ENCODE results near the gene RERE.
A peak's percentile ranks its signal among the peaks of the same experiment; 100 is the strongest.

The RERE gene

DNA sequence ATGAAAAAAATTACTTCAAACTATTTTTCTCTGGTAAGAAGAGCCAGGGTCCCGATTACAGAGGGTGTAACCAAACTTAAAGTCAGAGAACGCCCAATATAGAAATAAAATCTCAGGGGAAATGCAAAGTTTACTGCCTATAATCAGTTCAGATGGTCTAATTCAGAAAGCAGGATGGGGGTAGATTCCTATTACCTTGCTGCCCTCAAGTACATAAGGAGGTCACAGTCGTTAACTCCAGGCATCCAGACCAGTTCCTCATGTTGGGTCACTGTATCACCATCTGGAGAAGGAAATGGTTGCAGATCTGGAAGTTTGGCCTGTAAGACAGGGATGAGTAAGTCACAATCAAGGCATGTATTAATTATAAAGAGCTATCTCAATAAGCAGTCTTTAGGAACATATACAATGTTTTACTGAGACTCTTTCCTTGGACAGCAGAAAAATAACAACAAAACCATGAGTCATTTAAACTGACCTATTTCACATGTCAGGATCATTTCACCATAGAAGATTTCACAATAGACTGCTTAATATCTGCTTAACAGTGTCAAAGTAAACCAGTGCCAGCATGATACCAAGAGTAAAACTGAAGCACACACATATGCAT, 320.1 kb downstream of the RERE start:
- peak; percentile 77 to 80 for DNase-seq

DNA sequence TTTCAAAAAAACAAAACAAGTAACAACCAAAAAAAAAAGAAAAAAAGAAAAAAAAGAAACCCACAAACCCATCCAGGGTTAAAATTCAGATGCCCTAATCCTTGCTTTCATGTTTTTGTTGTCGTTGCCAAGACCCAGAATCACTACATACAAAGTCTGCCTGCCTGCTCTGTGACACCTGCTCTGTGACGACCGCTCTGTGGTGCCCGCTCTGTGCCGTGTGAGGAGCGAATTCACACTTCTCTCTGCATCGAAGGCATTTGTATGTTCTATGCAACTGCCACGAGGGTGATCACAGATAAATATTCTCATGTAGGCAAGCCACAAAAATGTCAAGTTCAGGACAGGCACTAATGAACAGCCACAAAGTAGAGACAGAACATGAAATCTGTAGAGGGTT, 321.0 kb downstream of the RERE start:
- DNase-seq: no peak

DNA sequence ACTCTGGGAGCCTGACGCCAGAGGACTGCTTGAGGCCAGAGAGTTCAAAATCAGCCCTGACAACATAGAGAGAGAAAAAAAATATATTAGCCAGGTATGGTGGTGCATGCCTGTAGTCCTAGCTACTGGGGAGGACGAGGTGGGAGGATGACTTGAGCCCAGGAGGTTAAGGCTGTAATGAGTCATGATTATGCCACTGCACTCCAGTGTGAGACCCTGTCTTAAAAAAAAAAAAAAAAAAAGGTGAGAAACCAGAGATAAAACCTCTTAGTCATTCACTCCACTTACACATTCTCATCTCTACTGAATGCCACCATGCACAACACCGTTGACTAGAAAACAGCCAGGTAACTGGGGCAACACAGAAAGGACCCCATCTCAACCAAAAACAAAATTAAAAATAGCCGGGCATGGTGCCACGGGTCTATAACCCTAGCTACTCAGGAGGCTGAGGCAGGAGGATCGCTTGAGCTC, 321.5 kb downstream of the RERE start:
- no peak for DNase-seq

DNA sequence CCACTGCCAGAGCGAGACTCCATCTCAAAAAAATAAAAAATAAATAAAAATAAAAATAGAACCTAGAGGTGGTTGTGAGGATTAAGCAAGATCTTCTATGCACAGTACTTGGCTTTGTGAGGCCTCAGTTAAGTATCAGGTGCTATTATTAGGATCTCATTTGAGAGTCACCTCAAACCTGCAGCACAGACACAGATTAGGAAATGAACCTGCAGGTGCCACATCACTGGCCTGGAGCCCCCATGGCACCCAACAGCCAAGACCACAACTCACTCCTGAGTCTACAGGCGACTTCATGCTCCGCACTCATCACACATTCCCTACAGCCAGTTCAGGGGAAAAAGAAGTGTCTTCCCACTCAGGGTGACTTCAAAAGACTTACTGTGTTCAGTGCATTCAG, 322.8 kb downstream of the RERE start:
- no peak for DNase-seq

DNA sequence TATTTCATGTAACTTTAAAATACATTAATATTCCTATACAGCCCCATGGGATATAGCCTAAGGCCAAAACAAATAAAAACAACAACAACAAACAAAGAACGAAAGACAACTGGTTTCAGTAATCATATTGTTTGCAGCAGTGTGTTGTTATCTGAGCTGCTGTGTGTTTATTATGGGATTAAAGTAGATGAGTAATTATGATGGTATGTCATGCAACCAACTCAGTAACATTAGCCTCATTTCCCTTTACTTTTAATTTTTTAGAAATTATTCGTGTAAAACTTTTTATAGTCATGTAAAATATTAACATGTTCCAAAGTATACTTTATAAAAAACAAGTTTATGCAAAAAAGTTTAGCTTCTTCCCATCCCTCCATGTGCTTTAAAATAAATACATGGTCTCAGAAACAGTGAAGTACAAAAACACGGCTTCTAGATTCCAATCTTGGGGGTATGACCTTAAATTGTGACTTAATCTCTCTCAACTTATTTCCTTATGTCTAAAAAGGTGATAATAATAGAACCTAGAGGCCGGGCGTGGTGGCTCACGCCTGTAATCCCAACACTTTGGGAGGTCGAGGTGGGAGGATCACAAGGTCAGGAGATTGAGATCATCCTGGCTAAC, 323.4 kb downstream of the RERE start:
- DNase-seq: no peak

DNA sequence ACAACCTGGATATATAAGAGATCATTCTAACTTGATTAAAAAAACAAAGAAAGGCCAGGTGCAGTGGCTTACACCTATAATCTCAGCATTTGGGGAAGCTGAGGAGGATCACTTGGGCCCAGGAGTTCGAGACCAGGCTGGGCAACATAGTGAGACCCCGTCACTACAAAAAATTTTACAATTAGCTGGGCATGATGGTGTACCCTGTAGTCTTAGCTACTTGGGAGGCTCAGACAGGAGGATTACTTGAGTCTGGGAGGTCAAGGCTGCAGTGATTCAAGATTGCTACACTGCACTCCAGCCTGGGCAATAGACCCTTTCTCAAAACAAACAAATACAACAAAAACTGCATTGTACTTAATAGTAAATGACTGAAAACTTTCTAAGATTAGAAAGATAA, 330.2 kb downstream of the RERE start:
- no peak for DNase-seq

DNA sequence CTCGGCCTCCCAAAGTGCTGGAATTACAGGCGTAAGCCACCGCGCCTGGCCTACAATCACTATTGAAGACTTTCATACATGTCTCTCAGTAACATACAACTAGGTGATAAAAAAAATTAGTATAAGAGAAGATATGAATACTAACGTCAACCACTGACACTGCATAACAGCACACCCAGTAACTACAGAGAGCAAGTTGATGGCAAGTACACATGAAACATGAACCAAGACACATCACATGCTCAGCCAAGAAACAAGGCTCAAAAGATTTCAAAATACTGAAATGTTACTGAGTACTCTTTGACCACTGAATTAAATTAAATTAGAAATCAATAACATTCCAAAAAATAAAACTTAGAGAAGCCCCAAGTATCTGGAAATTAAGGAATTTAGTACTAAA, 331.4 kb downstream of the RERE start:
- no peak for DNase-seq

DNA sequence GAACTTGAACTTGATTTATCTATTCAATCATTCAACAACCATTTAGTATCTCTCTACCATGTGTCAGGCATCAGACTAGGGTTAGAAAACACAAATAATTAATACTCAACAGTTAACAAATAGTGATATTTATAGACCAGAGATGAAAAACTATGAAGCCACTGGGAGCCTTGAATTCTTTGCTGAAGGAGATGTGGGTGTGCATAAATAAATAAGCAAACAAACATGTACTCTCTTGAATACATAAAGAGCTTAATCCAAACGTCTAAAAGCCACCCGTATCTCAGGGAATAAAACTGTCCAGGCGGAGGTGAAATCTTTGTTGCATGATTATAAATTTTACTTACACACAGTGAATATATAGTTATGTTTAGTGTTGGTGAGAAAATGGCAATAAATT, 333.9 kb downstream of the RERE start:
- no peak for DNase-seq

DNA sequence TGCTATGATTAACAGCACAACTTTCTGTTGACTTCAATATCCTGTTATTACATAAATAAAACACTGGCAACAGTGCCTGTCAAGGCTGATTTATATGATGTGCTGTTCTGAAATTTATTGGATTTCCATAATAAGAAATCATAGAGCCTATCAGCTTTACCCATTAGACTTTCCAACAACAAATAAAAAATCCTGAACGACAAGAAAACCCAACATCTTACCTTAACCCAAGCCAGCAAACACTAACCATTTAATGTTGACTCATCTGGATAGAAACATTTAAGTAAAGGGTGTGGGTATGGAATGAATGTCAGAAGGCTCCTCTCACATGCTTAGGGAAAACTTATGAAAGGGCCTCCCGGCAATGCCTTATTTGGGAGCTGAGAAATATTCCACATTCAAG, 334.5 kb downstream of the RERE start:
- no peak for DNase-seq

DNA sequence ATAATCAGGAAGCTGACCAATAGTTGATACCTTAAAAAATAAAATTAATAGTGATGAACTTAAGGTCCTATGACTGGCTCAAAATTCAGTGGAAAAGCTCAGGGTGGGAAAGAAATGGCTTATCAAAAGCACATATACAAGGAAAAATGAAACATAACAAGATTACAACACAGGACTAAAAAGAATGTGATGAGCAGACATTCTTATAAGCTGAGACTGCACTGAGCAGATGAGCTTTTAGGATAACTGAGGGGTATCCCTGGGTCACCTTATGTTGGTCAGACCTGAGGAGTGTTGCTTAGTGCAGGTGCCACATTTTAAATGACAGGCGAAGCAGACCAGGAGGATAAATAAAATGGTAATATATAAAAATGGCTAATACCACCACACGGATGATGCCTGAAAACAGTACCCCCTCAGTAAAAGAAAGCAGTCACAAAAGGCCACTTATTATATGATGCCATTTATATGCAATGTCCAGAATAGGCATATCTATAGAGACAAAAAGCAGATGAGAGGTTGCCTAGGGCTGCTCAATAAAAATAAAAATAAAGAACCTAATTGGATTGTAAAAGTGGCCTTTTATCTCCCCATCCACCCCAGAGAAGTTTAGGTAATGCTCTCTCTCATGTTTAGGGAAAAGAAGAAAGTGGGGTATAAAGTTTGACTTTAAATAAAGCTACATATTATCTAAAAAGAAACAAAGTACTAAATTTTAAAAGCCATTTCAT, 335.6 kb downstream of the RERE start:
- DNase-seq: no peak

DNA sequence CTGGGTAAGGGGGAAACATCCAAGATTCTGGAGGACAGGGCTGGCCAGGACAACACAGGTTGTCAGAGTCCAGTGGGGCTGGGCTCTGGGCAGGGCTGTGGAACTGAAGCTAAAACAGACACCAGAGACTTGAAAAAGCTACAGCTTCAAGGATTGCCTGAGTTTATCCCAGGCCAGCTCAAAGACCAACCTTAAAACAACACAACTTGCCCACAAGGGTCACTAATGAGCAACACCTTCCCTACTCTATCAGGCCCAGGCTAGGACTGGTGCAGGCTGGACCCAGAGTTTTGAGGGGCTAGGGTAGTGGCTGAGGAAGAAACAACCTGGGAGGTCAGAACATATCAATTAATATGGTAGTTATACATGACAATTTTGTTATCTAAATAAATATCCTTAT, 338.9 kb downstream of the RERE start:
- no peak for DNase-seq

DNA sequence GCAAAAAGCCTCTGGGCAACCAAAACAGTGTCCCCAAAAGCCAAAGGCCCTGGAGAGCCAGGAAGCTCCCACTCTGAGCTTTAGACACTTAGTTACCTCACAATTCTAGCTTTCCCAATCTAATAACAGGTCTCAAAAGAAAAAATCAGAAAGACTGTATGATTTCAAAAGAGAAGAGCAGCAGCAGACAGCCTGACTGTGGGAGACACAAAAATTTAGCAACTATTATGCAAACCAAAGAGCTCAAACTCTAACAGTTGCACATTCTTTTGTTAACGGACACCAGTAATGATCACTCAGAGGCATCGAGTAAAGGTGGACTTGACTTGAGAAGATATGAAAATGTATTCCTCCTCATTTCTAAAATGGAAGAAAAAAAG, 339.5 kb downstream of the RERE start:
- DNase-seq: peak; percentile 37 to 39

DNA sequence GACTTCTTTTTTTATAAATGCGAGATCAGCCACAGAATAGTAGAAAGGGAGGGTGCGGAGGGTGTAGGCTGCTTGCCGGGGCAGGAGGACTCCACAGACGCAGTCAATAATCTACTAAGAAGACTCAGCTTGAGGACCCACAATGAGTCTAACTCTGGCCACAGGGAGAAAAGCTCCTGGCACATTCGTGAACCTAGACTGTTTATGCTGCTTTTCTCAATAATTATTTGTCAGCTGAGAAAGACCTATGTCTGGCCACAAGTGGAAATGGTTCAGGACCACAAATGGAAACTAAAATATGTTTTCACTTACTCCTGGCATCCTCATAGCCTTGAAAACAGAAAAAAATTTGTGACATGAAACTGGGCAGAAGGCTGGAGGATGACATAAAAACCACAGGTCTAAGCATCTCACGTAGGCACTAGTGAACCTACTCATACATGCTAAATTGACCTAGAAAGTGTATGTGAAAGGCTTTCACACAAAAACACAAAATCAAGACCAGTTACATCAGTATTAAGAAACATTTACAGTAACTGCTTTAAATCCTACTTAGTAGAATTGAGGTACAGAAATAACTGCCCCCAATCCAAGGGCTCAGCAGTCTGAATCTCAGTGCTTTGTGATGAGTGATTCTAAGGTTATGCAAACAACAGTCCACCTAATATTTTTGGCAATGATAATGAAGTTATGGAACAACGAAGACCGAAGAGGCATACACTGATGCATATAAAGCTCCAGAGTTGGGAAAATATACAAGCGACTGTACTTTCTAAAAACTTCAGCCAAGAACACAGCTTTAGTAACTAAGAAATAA, 340.1 kb downstream of the RERE start:
- DNase-seq: no peak

DNA sequence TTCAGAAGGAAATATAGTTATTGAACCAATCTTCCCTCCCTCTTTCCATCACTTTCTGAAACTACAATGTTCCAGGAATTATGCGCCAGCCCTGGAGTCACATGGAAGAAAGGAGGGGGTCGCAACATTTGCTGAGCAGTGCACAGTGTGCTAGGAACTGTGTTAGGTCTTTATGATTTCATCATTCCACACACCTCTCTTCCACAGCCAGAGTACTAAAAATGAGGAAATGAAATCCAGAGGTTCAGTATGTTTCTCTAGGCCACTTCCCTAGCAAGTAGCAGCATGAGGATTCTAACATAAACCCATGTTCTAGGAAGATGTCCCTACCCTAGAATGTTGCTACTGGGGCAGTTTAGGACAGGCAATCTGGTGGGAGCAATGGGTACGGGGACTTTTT, 341.4 kb downstream of the RERE start:
- DNase-seq: peak; percentile 26 to 31

DNA sequence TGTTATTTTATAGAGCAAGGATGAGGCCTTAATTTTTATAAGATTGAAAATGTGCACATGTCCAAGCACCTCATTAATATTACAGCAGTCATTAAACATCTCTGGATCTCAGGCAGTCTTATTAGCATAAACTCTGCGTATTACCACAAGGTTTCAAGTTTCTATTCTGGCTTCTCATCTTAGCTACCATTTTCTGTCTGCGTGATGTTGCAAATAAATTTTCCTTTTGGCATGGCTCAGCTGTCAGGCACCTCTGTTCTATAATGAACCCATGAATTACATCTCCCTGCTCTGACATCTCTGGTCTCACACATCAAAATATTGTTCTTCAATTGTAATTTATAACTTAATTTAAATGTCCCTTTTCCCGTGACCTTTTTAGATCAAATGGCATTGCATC, 343.1 kb downstream of the RERE start:
- DNase-seq: no peak

DNA sequence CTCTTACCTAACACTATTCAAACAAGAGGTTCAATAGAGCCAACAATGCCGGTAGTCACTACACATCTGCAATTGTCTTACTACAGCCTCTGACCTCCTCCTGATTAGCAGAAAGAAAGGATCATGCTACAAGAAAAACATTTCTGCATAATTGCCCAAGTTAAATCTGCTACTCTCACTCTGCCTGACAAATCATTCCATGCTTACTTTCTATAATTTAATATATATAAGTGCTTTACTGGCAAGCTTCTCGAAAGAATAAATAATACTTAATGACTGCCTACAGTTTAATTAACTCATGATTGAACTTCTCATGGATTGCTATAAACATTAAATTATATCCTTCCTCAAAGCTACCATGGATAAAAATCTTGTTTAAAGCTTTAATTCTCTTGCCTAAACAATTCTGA, 343.5 kb downstream of the RERE start:
- no peak for DNase-seq

DNA sequence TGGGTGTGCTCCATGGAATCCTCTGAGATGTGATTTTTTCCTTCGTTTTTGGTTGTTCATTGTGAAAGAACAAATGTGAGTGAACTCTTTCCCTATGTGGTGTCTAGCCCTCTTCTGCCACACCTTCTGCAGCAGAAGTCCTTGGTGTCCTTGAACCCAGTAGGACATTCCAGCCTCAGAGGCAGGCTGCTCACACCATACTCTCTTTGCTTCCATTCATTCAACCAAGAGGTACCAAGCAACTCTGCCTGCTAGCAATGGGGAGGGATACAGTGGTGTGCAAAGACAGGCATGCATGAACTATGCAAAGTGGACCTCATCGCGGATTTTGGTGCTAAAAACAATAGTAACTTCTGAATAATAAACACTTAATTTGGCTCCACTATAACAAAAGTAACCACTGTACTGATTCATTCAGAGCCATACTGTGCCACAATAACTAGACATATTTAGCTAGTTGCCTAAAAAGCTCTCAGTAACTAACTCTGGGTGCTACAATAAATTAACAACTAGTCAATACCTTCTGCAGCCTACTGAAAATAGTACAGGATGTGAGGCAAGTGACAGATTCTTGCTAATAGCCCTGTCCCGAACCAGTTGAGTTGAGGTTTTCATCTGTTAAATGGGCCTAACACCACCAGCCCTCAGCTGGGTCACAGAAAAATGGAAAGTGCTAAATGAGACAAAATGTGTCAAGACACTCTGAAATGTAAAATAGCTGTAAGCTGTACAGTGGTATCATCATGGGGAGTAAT, 344.1 kb downstream of the RERE start:
- no peak for DNase-seq

DNA sequence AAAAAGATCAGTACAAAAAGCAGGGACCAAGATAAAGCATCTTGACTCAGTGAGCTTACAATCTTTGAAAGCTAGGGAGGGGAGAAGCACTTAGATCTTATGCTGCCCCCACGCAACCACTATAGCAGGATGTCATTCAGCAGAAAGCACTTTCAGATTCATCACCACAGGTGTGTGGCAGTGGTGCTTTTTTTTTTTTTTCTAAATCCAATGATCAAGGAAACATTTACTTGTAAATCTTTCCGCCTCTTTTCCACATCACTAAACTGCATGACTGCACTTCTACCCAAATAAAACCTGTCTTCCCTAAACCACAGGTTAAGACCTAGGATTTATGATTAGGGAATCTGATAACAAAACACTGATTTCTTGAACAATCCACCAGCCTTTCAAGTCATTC, 344.8 kb downstream of the RERE start:
- no peak for DNase-seq

DNA sequence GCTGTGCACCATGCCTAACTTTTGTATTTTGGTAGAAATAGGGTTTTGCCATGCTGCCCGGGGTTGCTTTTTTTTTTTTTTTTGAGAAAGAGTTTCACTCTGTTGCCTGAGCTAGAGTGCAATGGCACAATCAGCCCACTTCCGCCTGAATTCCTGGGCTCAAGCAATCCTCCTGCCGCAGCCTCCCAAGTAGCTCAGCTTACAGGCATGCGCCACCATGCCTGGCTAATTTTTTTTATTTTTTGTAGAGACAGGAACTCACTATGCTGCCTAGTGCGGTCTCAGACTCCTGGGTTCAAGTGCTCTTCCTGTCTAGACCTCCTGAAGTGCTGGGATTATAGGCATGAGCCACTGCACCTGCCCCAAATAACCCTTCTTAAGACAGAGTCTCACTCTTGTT, 346.0 kb downstream of the RERE start:
- DNase-seq: no peak

DNA sequence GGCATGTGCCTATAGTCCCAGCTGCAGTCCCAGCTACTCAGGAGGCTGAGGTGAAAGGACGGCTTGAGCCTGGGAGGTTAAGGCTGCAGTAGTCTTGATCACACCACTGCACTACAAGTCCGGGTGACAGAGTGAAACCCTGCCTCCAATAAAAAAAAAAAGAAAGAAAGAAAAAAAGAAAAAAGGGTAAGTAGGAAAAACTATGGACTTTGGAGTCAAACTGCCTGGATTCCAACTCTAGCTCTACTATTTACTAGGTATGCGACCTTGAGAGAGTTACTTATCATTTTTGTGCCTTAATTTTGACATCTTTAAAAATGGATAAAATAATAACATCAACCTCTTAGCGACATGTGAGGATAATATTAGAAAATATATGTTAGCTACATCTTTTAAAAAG, 348.7 kb downstream of the RERE start:
- DNase-seq: no peak

DNA sequence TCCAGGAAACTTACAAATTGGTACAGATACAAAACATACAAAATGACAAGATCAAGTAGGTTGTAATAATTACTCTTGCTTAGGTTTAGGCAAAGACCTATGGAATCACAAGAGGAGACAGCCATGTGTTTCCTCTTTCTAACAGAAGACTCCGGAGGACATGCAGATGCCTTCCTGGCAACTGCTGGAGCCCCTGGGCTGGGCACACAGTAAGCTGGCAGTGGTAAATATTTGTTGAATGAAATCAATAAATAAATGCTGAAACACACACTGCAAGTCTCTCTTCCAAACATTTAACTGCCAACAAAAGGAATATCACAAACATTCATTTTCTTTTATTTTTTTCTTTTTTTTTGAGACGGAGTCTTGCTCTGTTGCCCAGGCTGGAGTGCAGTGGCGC, 350.1 kb downstream of the RERE start:
- DNase-seq: no peak

DNA sequence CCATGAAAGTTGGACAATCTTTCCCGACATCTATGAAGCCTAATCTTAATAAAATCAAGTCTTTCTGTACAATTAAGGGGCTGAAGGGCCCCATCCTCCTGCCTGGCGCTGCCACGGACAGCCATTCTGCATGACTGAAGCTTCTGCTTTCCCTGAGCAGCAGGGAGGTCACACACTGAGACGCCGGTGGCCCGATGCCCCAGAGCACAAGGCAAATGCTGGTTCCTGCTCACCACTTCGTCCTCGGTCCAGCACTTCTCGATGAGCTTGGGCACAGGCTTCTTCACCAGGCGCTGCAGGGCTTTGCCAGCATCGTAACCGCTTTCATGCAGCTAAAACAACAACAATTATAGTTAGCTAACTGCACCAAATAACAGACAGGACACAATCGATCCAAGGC, 351.7 kb downstream of the RERE start:
- no peak for DNase-seq

DNA sequence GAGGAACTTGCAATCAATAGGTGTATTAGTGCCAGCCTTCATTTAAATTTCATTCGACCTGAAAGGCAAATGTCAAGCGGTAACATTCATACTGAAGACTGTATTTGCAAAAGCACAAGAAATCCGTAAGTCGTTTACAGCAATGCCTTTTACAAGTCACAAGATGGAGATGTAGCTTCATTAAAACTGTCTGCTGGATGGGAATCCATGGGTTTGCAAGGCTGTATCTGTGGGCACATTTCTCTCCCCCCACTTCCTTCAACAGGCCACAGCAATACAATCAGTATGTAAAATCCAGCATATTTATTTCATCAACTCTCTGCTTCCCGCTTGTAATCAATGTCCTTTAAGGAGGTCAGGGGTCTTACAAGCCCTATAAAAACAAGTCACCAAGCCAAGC, 352.4 kb downstream of the RERE start:
- DNase-seq: no peak

Measured in AML-193 (cell line).